Subcutaneous adipose tissue (tissue), 4 donors: Measurements from ENCODE around the gene EPB41L1. TPM values are rescaled to one million over a fixed set of nuclear protein-coding genes. Genes with fewer than 3 reads are reported as not detected.

Source experiments
- total RNA-seq, 4 donors: library from RNA; depleted of rRNA; stranded (reverse); fragments of >200 nt; gene quantifications; one replicate each; pipeline ENCODE4 v1.1.0, GENCODE V29; 2016
- TF ChIP-seq, protein P1 (sequence below): fragments of 450-650 bp; IDR thresholded peaks from one replicate; pipeline ENCODE4 v1.5.1; 2016; ENCODE audit warnings: low read depth, mild to moderate bottlenecking, control low read depth, antibody characterized with exemption, moderate library complexity

EPB41L1 gene
- total RNA-seq, 4 donors from 2014 or later = 38.1 to 86.1 (median 62.0) TPM

DNA sequence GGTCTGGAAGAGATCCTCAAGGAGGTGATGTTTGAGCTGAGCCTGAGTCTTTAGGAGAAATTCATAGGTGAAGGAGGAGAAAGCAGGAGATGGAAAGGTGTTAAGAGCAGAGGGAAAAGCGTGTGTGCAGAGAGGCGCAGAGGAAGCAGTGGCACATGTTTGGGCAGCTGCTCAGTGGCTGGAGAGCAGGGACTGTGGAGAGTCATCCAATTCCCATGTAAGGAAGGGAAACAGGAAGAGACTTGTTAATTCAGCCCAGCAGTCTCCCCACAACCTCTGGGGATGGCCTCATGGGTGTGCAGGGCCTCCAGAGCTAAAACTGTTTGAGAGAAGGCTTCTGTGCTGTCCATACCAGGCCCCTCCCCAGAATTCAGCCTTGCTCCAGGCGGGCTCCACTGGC lies 98.0 kb downstream of the EPB41L1 start:
- TF ChIP-seq, protein P1, sequence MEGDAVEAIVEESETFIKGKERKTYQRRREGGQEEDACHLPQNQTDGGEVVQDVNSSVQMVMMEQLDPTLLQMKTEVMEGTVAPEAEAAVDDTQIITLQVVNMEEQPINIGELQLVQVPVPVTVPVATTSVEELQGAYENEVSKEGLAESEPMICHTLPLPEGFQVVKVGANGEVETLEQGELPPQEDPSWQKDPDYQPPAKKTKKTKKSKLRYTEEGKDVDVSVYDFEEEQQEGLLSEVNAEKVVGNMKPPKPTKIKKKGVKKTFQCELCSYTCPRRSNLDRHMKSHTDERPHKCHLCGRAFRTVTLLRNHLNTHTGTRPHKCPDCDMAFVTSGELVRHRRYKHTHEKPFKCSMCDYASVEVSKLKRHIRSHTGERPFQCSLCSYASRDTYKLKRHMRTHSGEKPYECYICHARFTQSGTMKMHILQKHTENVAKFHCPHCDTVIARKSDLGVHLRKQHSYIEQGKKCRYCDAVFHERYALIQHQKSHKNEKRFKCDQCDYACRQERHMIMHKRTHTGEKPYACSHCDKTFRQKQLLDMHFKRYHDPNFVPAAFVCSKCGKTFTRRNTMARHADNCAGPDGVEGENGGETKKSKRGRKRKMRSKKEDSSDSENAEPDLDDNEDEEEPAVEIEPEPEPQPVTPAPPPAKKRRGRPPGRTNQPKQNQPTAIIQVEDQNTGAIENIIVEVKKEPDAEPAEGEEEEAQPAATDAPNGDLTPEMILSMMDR = no peak

DNA sequence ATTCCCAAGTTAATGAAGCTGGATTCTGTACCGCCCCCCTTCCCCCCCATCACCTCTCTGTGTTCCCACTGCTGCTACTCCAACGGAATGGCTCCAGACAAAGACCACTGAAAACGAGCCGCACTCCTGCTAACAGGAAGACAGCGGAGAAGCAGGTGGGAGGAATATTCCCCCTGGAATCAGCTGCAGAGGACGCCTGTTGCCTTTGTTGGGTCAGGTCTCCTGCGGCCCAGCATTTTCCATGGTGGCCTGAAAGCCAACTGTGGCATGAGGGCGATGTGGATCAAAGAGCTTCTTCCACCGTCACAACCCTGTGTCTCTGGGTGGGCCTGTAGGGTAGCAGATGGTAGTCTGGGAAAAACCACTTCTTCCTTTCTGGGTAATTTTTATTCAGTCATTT lies 98.5 kb downstream of the EPB41L1 start:
- TF ChIP-seq, protein P1 = no peak

DNA sequence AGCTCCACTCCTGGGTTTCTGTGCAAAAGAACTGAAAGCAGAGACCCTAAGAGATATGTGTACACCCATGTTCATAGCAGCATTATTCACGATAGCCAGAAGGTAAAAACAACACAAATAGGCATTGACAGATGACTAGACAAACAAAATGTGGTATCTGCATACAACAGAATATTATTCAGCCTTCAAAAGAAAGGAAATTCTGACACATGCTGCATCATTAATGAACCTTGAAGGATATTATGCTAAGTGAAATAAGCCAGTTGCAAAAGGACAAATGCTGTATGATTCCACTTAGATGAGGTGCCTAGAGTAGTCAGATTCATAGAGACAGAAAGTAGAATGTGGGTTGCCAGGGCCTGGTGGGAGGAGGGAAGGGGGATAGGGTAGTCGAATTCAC lies 99.5 kb downstream of the EPB41L1 start:
- TF ChIP-seq, protein P1 = no peak

DNA sequence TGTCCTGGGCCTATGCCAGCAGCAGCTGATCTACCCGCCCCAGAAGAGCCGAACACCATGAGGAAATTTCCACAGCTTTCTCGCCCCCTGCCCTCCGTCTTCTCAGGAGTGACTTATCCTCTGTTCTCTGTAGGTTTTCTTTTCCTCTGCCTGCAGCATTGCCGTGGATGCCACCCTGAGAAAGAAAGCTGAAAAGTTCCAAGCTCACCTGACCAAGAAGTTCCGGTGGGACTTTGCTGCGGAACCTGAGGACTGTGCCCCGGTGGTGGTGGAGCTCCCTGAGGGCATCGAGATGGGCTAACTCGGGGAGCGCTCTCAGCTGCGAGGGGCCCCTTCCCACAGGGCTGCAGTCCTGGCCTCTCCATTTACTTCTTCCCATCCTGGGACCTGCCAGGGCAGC lies 100.9 kb downstream of the EPB41L1 start:
- TF ChIP-seq, protein P1 = no peak

DNA sequence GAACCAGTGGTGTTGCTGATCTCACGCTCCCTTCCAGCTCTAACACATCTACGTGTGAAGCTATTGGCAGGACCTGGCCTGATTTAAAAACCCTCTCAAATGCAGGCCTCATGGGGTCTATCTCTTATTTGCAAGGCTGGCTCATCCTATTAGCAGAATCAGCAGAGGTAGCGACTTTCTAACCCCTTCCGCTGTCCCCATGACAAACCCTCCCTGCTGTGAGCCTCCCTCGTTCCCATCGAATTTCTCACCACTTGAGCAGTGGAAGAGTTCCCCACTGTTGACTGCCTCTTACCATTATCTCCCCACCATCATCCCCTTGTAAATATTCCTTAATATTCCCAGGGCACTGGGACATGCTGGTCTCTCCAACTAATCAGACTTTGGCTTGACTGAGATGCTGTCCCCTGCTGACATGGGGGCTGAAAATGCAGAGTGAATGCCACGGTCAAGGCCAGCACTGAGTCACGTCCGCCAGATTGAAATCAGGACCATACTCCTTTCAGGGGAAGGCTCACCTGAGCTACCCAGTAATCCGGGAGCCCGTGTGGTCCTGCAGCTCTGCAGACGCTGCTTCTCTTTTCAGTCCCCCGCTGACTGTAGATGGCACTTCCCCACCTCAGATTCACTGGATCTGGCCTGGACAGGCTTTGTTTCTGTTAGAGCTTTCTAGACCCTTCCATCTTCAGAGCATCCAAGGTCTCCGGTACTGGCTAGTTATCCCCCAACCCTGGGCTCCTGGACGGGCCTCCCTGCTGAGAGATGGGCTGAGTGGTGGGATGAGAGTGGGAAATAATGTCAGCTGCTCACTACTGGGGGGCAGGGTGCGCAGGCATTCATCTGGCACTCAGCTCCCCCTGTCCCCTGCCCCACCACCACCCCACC lies 104.9 kb downstream of the EPB41L1 start:
- TF ChIP-seq, protein P1 = no peak

DNA sequence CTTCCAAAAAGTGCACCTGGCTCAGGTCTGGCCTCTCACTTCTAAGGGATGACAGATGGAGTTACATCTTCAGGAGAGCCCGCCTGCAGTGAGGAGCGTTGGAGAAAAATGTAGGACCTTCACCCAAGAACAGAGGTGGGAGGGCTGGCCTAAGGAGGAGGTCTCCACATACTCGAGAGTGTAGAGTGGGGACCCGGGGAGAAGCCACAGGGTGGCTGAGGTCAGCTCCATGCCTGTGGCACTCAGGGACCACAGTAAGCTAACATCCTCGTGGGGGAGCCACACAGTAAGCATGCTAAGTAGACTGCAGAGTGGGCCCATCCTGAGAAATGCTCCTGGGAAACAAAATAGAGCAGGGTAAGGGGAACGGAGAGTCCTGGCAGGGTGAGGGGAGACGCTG lies 105.8 kb downstream of the EPB41L1 start:
- TF ChIP-seq, protein P1 = no peak

DNA sequence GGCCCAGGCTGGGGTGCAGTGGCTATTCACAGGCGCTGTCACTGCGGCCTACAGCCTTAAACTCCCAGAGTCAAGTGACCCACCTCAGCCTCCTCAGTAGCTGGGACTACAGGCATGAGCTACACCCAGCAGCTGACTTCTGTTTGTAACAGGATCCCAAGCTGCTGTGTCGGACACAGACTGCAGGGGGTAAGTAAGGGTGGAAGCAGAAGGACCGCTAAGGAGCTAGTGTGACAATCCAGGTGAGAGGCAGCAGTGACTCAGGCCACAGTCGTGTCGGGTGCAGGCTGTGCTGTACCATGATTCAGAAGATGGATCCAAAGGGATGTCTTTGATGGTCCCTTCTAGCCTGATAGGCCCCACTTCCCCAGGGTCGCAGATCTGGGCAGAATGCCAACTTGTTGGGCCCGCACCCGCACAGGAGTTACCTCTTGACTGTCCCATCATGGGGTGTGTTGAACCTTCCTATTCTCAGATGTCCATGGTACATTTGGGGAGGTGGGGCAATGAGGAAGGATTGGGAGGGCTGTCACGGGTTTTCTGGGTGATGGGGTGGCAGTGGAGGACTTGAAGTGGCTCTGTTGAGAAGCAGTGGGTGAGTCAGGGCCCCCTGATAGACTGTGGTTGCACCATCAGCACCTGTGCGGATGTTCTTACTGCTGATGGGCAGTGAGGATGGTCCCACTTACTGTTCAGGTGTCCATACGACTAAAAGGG lies 107.0 kb downstream of the EPB41L1 start:
- TF ChIP-seq, protein P1 = no peak
